Measurements from ENCODE around the gene PSMB8. TPM values are rescaled to one million over a fixed set of nuclear protein-coding genes. Genes with fewer than 3 reads are reported as not detected.

The PSMB8 gene
- total and polyA plus RNA-seq, 12 donors = 49.2 to 195 (median 88.1) TPM

GRCh38 chr6:32827025-32827424 is 16.8 kb downstream of the PSMB8 start:
- Histone ChIP-seq H3K27me3 (no peaks in the 10 kb centered on the region), H3K9me3 (replicated peaks in 1 of 3) (no peaks in the 10 kb centered on the region), H3K27ac (no peak overlapping the region), H3K4me3 (no peak overlapping the region), H3K36me3 (replicated peaks in 1 of 2) (peaks cover 0 to 29% of the 10 kb centered on the region in 2 donors), H3K4me1 (replicated peaks in 1 of 2) (no peaks in the 10 kb centered on the region)
- TF ChIP-seq CTCF (IDR thresholded peaks at IDR 0.05) (no peak), POLR2A (IDR thresholded peaks at IDR 0.05) (no peak)
- no peak for DNase-seq
- 79 to 81% (median 80%) methylated on average over 3 of the region's 3 CpGs for WGBS, 4 donors
- intact Hi-C loops (cut with DNase I) = loop anchor here in 1 of 2 donors (5.0 kb wide), 1 partner anchor 40 kb away; no protein-coding TSS in a partner anchor

- H3K4me3 ChIP-seq = no peak overlapping the region
- no peaks in the 10 kb centered on the region for H3K9me3 ChIP-seq (replicated peaks in 1 of 3)
- TF ChIP-seq POLR2A (IDR thresholded peaks at IDR 0.05) = no peak
- peak in 5 of 6 experiments; percentile 21 to 47 (median 45) for TF ChIP-seq CTCF (IDR thresholded peaks at IDR 0.05)
- H3K27ac ChIP-seq = no peak overlapping the region
- no peak for DNase-seq
- 37 to 53% (median 47%) methylated on average over 2 of the region's 2 CpGs for WGBS, 4 donors
- H3K36me3 ChIP-seq (replicated peaks in 1 of 2) = peaks cover 0 to 24% of the 10 kb centered on the region in 2 donors
- no peaks in the 10 kb centered on the region for H3K27me3 ChIP-seq
- H3K4me1 ChIP-seq (replicated peaks in 1 of 2) = no peaks in the 10 kb centered on the region
- intact Hi-C loops (cut with DNase I) = loop anchor here in 1 of 2 donors (5.0 kb wide), 1 partner anchor 41 kb away; no protein-coding TSS in a partner anchor
Measured at GRCh38 chr6:32825966-32826365, 17.9 kb downstream of the PSMB8 start.

- Histone ChIP-seq H3K27ac (no peak overlapping the region), H3K27me3 (no peaks in the 10 kb centered on the region), H3K36me3 (replicated peaks in 1 of 2) (no peaks in the 10 kb centered on the region), H3K9me3 (replicated peaks in 1 of 3) (no peaks in the 10 kb centered on the region), H3K4me1 (replicated peaks in 1 of 2) (no peaks in the 10 kb centered on the region), H3K4me3 (no peak overlapping the region)
- no peak for DNase-seq
- intact Hi-C loops (cut with DNase I) = no loop called here
- 70 to 81% (median 74%) methylated on average over 3 of the region's 3 CpGs for WGBS, 4 donors
- TF ChIP-seq POLR2A (IDR thresholded peaks at IDR 0.05) (no peak), CTCF (IDR thresholded peaks at IDR 0.05) (no peak)
Measured at GRCh38 chr6:32819729-32820128, 24.1 kb downstream of the PSMB8 start.

GRCh38 chr6:32818867-32819266 is 25.0 kb downstream of the PSMB8 start:
- no peak for DNase-seq
- no peaks in the 10 kb centered on the region for H3K27me3 ChIP-seq
- no peaks in the 10 kb centered on the region for H3K4me1 ChIP-seq (replicated peaks in 1 of 2)
- H3K36me3 ChIP-seq (replicated peaks in 1 of 2) = no peaks in the 10 kb centered on the region
- TF ChIP-seq POLR2A (IDR thresholded peaks at IDR 0.05) (no peak), CTCF (IDR thresholded peaks at IDR 0.05) (no peak)
- H3K27ac ChIP-seq = no peak overlapping the region
- H3K9me3 ChIP-seq (replicated peaks in 1 of 3) = no peaks in the 10 kb centered on the region
- intact Hi-C loops (cut with DNase I) = no loop called here
- WGBS, 4 donors = 36 to 51% (median 37%) methylated on average over 2 of the region's 2 CpGs
- no peak overlapping the region for H3K4me3 ChIP-seq

Data from adrenal gland (tissue), 12 donors.